GM19455 (cell line): ENCODE results near the gene REPS2.
"Not testable (repeated sequence)": the region's sequence is repeated elsewhere in the genome, so short reads cannot be mapped to it uniquely, and the experiment has no call there.

Experiments
- ATAC-seq: cut with Tn5 transposase; IDR thresholded peaks from one replicate; pipeline ENCODE4 v1.9.1; 2021; ENCODE audit not compliant: unreplicated experiment

The REPS2 gene

DNA sequence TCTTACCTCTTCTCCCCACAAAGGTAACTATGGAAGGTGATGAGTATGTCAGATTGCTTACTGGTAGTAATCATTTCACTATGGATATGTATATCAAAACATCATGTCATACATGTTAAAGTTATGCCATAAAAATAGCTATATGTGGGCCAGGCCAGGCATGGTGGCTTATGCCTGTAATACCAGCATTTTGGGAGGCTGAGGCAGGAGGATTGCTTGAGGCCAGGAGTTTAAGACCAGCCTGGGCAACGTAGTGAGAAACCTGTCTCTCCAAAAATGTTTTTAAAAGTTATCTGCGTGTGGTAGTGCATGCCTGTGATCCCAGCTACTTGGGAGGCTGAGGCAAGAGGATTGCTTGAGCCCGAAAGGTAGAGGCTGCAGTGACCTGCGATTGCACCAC is 16.2 kb downstream of the REPS2 start:
- not testable (repeated sequence) for ATAC-seq

DNA sequence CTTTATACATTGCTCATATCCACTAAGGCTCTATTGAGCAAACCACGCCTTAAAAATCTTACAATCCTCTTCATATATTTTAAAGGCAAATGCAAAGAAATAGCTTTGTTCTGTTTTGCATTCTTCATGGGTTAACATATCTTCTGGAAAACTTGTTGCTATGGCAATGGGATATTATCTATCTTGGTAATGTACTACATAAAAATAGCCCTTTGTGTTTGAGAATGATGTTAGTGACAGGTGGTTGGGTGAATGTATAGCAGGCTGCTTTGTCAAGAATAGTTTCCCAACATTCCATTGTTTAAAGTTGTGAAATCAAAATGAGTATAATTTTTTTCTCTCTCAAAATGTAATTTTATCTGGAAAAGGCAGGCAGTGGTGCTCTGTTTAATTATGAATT is 16.8 kb downstream of the REPS2 start:
- ATAC-seq, result no peak

DNA sequence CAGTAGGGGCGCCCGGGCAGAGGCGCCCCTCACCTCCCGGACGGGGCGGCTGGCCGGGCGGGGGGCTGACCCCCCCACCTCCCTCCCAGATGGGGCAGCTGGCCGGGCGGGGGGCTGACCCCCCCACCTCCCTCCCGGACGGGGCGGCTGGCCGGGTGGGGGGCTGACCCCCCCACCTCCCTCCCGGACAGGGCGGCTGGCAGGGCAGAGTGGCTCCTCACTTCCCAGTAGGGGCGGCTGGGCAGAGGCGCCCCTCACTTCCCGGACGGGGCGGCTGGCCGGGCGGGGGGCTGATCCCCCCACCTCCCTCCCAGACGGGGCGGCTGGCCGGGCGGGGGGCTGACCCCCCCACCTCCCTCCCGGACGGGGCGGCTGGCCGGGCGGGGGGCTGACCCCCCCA is 18.5 kb downstream of the REPS2 start:
- ATAC-seq, result not testable (repeated sequence)

DNA sequence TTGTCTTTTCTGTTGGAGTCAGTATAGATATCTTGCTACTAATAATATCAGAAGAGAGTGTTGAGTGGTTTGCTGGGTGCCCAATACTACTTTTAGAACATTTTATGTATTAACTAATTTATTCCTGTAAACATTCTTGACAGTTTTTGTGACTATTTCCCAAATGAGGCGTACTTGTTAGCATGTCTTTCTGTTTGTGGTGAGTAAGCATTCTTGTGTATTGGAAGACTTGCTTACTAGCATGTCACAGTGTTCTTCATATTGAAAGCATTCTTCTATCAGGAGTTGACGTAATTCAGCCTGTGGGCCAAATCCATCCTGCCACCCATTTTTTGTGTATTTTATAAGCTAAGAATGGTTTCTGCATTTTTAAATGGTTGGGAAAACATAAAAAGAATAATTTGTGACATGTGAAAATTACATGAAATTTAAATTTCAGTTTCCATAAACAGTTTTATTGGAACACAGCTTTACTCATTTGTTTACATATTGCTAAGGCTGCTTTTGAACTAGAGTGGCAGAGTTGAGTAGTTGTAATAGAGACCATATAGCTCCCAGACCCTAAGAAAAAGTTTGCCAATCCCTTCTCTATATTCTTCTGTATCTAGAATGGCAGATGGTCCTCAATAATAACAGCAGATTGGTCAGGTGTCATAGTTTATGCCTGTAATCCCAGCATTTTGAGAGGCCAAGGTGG is 20.4 kb downstream of the REPS2 start:
- ATAC-seq, result no peak

DNA sequence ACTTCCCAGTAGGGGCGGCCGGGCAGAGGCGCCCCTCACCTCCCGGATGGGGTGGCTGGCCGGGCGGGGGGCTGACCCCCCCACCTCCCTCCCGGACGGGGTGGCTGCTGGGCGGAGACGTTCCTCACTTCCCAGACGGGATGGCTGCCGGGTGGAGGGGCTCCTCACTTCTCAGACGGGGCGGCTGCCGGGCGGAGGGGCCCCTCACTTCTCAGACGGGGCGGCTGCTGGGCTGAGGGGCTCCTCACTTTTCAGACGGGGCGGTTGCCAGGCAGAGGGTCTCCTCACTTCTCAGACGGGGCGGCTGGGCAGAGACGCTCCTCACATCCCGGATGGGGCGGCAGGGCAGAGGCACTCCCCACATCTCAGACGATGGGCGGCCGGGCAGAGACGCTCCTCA is 22.3 kb downstream of the REPS2 start:
- ATAC-seq, result not testable (repeated sequence)

DNA sequence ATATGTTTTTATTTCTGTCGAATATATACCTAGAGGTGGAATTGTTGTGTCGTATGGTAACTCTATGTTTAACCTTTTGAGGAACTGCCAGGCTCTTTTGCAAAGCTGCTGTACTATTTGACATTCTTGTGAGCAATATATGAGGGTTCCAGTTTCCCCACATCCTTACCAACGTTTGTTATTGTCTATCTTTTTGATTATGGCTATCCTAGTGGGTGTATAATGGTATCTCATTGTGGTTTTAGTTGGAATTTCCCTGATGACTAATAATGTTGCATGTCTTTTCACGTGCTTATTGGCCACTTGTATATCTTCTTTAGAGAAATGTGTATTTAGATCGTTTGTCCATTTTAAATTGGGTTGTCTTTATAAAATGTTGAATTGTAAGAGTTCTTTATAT is 24.5 kb downstream of the REPS2 start:
- no peak for ATAC-seq

DNA sequence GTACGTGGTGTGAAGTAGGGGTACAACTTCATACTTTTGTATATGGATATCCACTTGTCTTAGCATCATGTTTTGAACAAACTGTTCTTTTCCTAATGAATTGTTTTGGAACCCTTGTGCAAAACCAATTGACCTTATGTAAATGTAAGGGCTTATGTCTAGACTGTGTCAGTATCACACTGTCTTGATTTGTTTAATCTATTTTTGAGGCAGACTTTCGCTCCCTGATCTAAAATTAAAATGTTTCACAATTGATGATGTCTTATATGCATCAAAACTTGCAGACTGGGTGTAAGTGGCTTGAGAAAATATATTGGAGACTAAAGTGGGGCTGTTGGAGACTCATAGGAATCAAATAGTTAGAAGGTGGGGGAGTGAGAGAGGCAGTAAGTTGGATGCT is 25.2 kb downstream of the REPS2 start:
- no peak for ATAC-seq

DNA sequence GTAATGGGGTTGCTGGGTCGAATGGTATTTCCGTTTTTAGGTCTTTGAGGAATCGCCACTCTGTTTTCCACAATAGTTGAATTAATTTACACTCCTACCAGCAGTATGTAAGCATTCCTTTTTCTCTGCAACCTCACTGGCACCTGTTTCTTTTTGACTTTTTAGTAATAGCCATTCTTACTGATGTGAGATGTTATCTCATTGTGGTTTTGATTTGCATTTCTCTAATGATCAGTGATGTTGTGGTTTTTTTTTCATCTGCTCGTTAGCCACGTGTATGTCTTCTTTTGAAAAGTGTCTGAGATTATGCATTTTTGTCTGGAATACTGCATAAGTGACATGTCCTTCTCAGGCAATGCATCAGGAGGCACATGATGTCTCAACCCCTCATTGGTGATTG is 28.8 kb downstream of the REPS2 start:
- no peak for ATAC-seq

DNA sequence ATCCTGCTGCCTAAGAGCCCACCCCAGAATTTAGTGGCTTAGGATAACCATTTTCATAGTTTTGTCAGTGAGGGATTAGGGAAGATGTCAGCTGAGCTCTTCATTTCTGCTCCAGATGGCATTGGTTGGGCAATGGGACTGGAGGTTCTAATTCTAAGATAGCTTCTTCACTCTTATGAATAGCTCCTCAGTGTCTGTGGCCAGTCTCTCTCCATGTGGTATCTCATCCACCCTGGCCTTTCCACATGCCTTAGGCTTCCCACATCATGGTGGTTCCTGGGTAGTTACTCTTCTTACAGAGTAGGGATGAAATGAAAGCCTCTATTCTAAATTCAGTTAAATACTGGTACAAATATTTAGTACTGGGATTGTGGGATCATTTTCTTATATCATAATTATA is 31.3 kb downstream of the REPS2 start:
- no peak for ATAC-seq

DNA sequence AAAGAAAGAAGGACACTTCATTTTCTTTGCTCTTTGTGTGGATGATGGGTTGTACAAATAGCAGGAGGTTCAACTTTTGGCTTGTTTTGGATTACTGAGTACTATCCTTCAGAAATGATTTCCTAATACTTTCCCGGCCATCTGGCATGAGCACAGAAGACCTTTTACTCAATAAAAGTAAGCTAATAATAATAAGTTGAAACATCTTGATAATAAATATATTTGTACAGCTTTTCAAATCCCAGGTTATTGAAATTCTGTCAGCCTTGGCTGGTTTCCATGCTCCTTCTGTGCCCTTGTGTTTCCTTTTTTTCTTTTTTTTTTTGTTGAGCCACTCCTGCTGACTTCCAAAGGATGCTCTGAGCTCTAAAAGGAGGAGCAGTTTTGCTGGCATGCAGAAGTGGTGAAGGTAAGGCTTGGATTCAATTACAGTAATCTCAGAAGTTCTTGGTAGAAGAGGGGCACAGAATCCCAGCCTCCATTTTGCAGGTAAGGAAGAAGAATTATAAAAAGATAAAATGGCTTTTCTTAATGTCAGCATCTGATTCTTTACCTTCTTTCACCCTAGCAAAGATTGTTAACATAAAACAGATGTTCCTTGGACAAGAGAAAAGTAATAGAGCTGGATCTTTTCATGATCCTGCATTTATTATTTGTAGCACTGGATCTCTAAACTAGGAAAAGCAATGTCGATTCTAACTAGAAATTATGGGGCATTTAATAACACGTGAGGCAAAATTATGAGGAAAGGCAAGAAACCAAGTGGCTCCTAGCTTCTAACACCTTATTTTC is 31.9 kb downstream of the REPS2 start:
- no peak for ATAC-seq

DNA sequence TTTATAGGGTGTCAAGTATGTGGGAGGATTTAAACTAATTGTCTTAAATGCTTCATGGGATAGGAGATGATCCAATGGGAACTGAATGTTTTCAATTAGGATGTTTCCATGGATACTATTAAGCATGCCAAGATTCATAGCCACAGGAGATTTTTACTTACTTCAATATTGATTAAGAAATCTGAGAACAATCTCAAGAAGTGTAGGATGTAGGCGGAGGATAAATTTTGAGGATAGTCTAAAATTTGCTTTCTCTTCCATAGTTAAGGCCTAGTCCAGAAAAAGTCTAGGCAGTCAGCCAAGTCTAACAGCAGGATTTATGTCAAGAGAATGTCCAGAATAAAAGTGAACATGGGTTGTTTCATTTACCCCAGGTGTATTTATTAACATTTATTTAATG is 32.8 kb downstream of the REPS2 start:
- no peak for ATAC-seq

DNA sequence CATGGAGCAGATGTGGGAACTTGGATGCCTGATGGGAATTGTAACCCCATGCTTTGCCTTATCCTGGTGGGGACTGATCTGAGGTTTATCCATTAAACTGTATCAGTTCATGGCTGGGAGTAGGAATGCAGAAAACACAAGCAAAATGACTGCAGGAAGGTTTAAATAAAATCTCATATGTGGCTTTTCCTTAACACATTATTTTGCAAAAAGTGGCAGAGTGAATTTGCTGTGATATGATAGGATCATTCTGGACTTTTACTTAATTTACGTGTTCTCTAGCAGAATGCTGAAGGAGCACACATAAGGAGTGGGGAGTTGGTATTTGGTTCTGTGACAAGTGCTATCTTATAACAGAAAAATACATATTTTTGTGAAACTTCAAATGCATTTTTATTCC is 34.8 kb downstream of the REPS2 start:
- ATAC-seq, result no peak

DNA sequence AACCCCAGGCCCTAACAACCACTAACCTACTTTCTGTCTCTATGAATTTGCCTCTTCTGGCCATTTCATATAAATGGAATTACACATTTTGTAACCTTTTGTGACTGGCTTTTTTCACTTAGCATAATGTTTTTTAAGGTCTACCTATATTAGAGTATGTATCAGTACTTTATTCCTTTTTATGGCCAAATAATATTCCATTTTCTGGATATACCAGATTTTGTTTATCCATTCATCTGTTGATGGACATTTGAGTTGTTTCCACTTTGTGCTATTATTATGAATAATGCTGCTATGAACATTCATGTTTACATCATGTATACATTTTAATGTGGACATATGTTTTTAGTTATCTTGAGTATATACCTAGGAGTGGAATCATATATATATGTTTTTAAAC is 35.5 kb downstream of the REPS2 start:
- ATAC-seq, result no peak

DNA sequence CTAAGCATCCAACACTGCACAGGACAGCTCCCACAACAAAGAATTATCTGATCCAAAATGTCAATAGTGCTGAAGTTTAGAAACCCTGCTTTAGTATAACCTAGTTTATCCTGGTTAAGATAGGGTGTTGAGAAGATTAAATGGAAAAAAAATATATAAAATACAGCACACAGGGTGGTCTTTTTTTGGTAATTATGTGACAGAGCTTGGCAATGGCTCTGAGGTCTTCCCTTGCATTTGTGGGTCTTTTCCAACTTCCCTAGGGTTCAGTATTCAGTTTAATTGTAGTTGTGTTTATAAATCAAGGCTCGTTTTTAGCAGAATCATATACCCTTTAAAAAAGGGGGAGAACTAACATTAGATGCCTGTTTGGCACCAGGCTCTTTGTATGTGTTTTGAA is 36.6 kb downstream of the REPS2 start:
- ATAC-seq, result no peak

DNA sequence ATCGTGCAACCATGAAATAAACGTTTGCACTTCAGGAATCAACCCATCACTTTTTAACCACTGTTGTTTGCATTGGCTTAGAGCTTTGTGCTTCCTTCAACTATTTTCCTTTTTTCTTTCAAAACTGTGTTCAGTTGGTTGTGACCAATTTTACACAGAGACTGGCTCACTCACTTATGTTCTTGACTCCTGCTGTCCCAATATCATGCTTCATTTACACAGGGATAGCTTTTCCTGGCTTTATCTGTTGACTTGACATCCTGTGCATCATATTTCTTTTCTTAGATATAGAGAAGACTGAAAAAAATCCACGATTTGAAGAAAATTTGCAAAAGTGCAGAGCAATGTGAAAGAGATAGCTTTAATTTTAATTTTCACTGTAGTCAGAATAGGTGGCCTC is 38.8 kb downstream of the REPS2 start:
- ATAC-seq, result no peak

DNA sequence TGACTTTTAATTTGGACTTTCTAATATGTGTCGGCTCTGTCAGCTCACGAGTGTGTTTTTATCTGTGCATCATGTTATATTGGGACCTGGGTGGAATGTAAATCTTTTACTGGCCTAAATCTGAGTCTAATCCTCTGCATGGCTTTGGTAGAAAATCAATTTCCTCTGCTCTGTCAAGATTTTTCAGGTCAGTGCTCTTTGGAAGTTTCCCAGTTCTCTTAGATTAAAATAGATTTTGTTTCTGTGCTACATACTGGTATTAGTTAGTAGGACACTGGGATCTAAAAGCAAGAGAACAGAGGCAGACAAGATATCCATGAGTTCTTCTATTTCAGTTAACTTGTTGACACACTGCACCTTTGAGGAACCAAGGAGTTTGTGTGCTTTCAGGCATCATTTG is 39.7 kb downstream of the REPS2 start:
- no peak for ATAC-seq

DNA sequence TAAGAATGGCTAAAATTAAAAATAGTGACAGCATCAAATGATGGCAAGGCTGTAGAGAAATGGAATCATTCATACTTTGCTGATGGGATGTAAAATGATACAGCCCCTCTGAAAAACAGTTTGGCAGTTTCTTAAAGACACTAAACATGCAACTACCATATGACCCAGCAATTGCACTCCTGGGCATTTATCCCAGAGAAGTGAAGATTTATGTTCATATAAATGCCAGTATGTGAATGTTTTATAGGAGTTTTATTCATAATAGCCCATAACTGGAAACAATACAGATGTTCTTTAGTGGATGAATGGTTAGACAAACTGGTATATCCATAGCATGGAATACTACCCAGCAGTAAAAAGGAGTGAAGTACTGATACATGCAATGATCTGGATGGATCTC is 43.3 kb downstream of the REPS2 start:
- no peak for ATAC-seq

DNA sequence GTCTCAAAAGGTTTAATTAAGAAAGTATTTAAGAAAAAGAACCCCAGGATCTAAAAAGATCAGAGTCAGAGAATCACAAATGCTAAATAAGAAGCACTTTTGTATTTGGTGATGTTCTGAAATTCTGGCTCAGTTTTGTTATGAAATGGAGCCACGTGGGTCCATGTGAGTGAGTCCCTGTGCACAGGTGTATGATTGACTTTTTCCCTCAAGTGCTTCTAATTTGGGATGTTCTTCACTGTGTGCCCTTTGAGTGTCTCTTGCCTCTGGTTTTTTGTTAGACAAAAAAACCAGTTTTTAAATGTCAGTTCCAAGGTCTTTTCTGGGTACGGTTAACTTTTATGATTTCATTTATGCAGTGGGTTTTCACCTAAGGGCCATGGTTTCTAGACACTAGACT is 44.4 kb downstream of the REPS2 start:
- no peak for ATAC-seq

DNA sequence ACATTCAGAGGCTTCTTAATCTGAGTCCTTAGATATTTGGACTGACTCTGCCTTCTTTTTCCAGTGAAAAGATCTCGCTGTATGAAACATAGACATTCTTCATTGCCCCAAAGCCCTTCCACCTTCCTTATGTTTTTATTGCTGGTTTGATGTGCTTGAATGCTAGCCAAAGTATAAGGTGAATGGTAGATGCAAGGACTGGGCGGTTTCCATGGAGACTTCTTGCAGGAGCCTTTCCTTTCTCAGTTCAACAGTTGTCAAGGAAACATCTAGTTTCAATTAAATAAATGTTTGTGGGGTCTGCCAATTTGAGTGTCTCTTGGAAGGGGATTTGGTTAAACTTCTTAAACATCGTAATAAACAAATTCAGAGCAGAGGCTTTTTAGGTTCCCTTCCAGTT is 46.0 kb downstream of the REPS2 start:
- ATAC-seq, result no peak

DNA sequence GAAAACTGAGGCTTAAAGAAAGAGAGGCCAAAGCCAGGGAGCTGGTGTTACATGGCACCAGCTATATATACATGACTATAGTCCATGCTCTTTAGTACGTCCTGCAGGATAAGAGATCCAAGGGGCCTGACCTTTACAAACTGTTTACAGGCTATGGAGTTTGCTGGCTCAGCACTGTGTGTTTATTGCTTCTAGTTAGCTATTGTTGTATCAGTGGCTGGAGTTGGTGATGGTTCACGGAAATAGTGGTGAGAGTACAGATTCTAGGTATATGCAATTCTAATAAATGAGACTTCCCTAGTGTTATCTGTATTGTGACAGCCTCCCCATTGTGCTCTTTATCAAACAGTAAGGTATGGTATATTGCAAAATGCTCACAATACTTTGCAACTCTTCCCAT is 46.5 kb downstream of the REPS2 start:
- no peak for ATAC-seq

DNA sequence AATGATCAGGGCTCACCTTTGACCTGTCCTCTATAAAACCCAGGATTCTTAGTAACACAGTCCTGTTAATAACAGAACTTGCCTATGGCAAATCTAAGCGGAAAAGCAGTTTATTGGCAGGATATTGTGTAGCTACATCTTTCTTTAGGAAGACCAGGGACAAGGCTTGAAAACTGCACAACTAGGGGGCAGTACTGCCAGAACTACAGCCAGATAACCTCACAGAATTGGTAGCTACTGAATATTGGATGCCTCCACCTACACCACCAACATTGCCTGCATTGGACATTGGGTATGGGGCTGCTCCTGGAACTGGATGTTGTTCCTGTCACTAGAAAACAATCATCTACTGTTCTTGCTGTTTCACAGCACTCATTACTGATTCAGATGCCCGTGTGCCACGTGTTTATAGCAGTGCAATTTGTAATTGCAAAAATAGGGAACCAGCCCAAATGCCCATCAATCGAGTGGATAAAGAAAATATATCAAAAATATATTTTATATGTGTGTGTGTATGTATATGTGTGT is 47.4 kb downstream of the REPS2 start:
- no peak for ATAC-seq

DNA sequence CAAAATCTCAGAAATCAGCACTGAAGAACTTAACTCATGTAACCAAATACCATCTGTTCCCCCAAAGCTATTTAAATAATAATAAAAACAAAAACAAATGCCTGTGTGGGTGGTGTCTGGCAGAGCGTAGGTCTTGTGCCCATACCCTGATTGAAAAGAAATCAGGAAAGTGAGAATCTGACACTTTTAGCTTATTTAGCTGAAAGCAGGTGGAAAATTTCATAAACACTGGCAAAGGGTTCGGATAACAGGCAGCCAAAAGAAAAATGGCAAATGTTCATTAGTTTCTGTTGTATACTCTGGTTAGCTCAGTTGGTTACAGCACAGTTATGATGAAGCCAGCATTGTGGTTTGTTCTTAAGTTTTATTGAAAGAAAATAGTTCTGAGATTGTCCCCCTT is 48.3 kb downstream of the REPS2 start:
- no peak for ATAC-seq

DNA sequence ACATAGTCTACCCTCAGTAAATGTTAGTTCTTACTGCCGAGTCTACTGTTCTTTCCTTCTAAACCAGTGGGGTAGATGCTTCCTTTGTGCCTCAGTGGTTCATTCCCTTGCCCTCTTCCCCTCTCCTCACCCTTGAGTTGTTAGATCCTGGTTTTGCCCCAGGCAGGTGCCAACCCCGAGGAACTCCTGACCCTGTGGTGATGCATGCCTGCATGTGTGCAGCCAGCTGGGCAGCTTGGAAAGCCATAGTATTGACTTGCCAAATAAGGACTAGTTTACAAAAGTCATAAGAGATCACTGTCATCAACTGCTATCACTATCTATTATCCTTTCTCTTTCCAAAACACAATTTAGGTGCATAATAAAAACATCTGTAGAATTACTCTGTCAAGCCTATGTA is 50.9 kb downstream of the REPS2 start:
- no peak for ATAC-seq
